Stimulated activated CD8-positive, alpha-beta memory T cell treated with anti-CD3 and anti-CD28 coated beads, Interleukin-7, amount 100 ng/mL, for 24 hours (primary cell): ENCODE results near the gene RYK.
"Not testable (repeated sequence)": the region's sequence is repeated elsewhere in the genome, so short reads cannot be mapped to it uniquely, and the experiment has no call there.

Experiments used
- DNase-seq: peaks from one replicate; pipeline ENCODE4 v3.0.0-alpha.2; 2020; ENCODE audit warnings: low read depth

RYK gene

DNA sequence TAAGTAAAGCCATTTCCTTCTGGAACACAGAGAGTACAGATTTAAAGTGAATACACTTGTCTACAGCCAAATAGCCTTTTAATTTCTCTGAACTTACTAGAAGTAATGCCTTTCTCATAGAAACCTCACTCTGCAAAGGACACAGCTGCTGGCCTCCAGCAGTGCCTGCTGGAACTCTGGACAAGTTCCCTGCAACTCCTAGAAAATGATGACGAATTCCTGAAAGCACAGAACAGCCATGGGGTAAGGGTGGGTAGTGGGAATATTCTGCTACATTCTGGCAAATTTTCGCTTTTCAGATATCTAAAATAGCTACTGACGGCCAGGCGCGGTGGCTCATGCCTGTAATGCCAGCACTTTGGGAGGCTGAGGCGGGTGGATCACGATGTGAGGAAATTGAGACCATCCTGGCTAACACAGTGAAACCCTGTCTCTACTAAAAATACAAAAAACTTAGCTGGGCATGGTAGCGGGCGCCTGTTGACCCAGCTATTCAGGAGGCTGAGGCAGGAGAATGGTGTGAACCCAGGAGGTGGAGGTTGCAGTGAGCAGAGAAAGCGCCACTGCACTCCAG is 34.4 kb downstream of the RYK start:
- DNase-seq = no peak

DNA sequence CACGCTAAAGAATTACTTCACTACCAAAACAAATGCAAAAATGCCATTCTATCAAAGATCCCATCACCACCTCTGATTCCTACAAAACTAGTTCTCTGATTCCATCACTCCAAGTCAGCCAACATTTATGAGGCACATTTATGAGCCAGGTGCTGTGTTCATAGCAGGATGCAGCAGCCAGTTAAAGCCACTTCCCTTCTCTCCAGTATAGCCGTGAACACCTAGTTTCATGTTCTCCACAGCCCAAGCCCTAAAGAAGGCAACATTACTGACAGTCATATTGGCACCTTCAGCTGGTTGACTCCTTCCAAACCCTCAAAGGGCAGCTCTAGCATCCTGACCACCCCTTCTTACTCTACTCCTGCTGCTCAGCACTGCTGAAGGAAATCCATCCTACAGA is 36.4 kb downstream of the RYK start:
- no peak for DNase-seq

DNA sequence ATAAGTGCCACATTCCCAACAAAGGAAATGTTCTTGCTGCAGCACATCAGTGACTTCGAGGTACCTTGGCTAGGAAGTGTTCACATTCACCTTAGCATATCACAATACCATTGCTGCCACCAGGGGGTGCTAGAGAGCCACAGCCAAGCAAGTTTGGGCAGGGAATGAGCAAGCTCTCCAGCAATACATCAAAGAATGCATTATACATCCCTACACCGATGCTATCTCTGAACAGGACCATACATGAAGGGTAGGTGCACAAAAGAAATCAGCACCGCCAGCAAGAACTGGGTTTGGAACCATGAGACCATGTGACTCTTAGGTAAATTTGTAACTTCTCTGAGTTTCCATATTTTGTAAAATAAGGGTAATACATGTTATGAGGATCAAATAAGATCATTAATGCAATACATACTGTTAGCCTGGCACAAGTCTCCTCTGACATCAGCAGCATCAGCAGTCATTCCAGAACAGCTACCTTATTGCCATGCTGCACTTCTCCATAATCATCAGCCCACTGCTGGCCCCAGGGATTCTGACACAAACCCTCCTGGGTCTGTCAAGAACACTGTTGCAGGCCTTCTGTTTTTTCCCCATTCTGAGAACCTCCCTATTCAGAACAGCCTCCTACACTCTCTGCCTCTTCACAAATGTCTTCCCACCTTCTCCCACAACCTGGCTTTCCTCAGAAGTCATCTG is 37.5 kb downstream of the RYK start:
- peak; percentile 91 for DNase-seq

GRCh38 chr3:134211797-134212196 is 38.9 kb downstream of the RYK start:
- no peak for DNase-seq

GRCh38 chr3:134205451-134205850 is 45.2 kb downstream of the RYK start:
- DNase-seq = no peak

GRCh38 chr3:134201201-134202130 is 49.2 kb downstream of the RYK start:
- no peak for DNase-seq

DNA sequence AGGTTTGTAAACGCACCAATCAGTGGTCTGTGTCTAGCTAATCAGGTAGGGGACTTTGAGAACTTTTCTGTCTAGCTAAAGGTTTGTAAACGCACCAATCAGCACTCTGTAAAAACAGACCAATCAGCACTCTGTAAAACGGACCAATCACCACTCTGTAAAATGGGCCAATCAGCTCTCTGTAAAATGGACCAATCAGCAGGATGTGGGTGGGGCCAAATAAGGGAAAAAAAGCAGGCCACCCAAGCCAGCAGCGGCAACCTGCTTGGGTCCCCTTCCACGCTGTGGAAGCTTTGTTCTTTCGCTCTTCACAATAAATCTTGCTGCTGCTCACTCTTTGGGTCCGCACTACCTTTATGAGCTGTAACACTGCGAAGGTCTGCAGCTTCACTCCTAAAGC is 50.8 kb downstream of the RYK start:
- not testable (repeated sequence) for DNase-seq

GRCh38 chr3:134199240-134199639 is 51.4 kb downstream of the RYK start:
- no peak for DNase-seq

GRCh38 chr3:134198414-134198813 is 52.2 kb downstream of the RYK start:
- DNase-seq = no peak

GRCh38 chr3:134197681-134198261 is 52.9 kb downstream of the RYK start:
- DNase-seq = no peak

- DNase-seq = no peak
Observed at GRCh38 chr3:134194247-134194646, 56.4 kb downstream of the RYK start.

- no peak for DNase-seq
Observed at GRCh38 chr3:134190250-134190649, 60.4 kb downstream of the RYK start.

GRCh38 chr3:134189849-134190248 is 60.8 kb downstream of the RYK start:
- DNase-seq = no peak

- DNase-seq = no peak
Observed at GRCh38 chr3:134186391-134186790, 64.3 kb downstream of the RYK start.

DNA sequence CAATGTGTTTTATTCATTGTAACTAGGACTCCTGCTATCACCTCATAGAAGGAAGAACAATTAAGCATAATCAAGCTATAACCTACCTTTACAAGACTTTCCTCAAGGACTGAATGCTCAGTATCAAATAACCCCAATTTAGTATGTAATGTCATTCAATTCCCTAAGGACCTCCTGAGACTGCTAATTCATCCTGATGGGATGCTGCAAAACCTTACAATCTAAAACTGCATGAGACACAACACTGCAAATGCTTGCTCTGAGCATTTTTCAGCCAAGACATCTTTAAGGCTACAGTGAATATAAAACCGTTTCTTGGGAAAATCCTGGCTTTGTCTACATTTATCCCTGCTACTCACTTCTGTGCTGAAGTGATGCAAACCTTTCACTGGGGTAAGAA is 69.9 kb downstream of the RYK start:
- no peak for DNase-seq

- DNase-seq = no peak
Observed at GRCh38 chr3:134179508-134179907, 71.2 kb downstream of the RYK start.

- no peak for DNase-seq
Observed at GRCh38 chr3:134163096-134163495, 87.6 kb downstream of the RYK start.

- DNase-seq = no peak
Observed at GRCh38 chr3:134161898-134162615, 88.6 kb downstream of the RYK start.

GRCh38 chr3:134155446-134155845 is 95.2 kb downstream of the RYK start:
- DNase-seq = no peak

- DNase-seq = no peak
Observed at GRCh38 chr3:134153761-134154160, 96.9 kb downstream of the RYK start.

GRCh38 chr3:134150476-134150875 is 100.2 kb downstream of the RYK start:
- no peak for DNase-seq

DNA sequence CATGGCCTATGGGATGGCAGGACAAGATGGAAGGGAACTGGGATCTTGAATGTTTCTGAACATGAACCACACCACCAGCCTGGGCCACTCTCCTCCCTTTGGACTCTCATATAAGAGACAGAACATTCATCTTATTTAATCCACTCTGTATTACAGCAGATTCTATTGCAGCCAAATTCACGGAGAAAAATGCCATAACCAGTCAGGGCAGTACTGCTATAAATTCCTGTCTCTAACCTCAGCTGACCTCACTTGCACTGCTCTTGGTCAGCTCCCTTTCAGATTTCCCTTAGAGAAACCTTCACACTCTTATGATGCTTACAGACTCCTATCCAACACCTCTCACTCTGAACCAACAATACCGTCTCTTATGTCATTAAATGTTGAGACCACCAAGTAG is 101.4 kb downstream of the RYK start:
- no peak for DNase-seq
